GM12891 (cell line): ENCODE data around the gene TRIM8.

ENCODE experiments used
- POLR2A ChIP-seq: IDR thresholded peaks from 2 replicates; pipeline ENCODE4 v1.6.1; 2011; ENCODE audit warnings: low read depth, low read length, control low read depth
- POLR2AphosphoS5 ChIP-seq: IDR thresholded peaks from 2 replicates; pipeline ENCODE4 v1.6.1; 2011; ENCODE audit warnings: low read depth, low read length, control low read depth
- POU2F2 ChIP-seq: IDR thresholded peaks from 2 replicates; pipeline ENCODE4 v1.6.1; 2011; ENCODE audit warnings: low read depth, mild to moderate bottlenecking, control low read depth, low read length, moderate library complexity
- SPI1 ChIP-seq: IDR thresholded peaks from 2 replicates; pipeline ENCODE4 v1.6.1; 2011; ENCODE audit warnings: low read depth, low read length, control low read depth

DNA sequence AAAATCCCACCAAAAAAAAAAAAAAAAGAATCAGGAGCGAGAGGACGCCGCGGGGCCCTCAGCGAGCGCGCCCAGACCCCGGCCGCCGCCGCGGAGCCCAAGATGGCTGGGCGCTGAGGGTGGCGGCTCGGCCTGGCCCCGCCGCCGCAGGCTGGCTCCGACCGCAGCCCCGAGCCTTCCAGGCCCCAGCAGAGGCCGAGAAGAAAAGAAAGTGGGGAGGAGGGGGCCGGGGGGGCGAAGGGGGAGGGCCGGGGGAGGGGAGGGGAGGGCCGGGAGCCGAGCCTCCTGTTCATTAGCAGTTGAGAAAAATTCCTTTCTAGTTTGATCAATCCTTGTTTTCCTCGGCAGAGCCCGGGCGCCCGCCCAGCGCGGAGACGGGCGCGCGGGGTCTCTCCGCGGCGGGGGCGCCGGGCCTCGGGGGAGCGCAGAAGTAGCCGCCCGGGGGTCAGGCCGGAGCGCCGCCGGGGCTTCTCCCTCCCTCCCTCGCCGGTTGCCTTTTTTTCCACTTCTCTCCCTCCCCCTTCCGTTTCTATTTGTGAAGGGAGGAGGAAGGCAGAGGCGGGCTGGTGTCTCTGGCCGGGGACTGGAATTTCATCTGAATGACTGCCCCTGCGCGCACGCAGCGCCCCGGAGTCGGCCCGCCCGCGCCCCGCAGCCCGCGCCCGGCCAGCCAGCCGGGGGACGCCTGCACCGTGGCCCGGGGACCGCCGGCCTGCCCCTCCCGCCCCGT lies 778 bp upstream of the TRIM8 start:
- TF ChIP-seq POLR2A = no peak
- no peak for TF ChIP-seq SPI1
- TF ChIP-seq POU2F2 = no peak
- TF ChIP-seq POLR2AphosphoS5 = no peak
